KBM-7 (cell line): ENCODE results near the gene TSPAN13.
A peak's percentile ranks its signal among the peaks of the same experiment; 100 is the strongest.
"Not testable (repeated sequence)": the region's sequence is repeated elsewhere in the genome, so short reads cannot be mapped to it uniquely, and the experiment has no call there.

ENCODE experiments used
- DNase-seq: peaks from one replicate; pipeline ENCODE4 v3.0.0-alpha.2; 2015
- in situ Hi-C: fragments of 300-500 bp; cut with MboI; formaldehyde crosslinking; loops from 2 replicates; pipeline ENCODE4 v1.14.3; 2020; ENCODE audit warnings: low sequenced_read_pairs, low pct_unique_long_range_greater_than_20kb, mixed read lengths

TSPAN13 gene

DNA sequence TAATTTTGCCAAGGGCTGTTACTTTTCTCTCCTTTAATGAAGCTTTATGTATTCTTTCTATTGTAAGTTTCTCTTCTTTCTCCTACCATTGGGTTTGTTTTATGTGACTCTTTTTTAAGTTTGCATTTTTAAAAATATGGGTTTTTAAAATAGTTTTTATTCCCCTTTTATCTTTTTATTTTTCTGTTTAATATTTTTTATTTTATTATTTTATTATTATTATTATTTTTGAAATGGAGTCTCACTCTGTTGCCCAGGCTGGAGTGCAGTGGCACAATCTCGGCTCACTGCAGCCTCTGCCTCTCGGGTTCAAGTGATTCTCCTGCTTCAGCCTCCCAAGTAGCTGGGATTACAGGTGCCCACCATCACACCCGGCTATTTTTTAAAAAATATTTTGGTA lies 16.4 kb downstream of the TSPAN13 start:
- in situ Hi-C loops, DNase-seq: not testable (repeated sequence)

DNA sequence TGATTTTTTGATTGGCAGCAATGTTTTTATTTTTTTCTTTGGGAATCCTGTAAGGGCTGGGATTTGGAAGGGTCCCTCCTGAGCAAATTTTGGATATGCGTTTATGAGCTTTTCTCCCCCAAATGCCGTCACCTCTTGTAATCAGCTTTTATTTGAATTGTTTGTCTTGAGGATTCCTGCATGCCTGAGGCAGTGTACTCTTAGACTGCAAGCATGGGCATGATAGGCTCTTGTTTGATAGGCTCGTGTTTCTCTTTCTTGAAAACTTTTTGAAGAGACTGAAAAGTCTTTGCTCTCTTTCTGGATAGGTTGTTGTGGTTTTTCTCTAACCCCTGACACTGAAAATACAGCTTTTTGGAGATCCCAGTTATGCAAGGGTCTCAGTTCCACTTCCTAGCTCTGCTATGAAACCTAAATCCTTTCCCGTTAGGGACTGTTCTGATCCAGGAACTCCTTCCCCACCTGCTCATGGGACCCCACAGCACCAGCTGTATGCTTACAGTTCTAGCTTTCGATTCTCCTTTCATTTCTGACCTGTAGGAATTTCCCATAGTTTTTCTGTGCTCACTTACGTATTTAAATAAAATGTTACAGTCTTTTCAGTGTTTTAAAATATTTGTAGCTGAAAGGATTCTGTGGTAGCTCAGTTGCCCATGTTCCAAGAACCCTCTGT lies 17.2 kb downstream of the TSPAN13 start:
- in situ Hi-C loops: no loop called here

DNA sequence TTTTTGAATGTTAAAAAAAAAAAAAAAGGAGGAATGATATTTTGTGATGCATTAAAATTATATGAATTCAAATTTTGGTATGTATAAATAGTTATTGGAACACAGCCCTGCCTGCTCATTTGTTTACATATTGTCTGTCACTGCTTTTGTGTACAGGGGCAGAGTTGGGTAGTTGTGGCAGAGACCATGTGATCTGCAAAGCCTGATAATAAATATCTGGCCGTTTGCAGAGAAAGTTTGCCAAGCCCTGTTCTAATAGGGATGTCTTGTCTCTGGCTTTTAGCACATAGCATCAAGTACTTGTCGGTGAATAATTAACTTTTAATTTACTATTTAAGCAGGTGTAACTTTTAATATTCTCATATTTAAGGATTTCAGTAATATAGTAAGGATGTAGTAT lies 19.8 kb downstream of the TSPAN13 start:
- no peak for DNase-seq
- in situ Hi-C loops: no loop called here

More for the DNA sequence above, 17.2 kb downstream of the TSPAN13 start:
- no peak for DNase-seq

DNA sequence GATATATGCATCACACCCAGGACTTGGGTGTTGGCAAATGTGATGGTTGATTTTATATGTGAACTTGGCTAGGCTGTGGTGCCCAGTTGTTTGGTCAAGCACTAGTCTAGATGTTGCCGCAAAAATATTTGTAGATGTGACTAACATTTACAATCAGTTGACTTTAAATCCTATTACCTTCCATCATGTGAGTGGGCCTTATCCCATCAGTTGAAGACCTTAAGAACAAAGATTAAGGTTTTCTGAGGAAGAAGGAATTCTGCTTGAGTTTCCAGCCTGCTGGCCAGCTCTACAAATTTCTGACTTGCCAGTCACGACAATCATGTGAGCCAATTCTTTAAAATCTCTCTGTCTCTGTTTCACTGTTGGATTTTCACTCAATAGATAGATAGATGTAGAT lies 20.3 kb downstream of the TSPAN13 start:
- in situ Hi-C loops: no loop called here
- no peak for DNase-seq

DNA sequence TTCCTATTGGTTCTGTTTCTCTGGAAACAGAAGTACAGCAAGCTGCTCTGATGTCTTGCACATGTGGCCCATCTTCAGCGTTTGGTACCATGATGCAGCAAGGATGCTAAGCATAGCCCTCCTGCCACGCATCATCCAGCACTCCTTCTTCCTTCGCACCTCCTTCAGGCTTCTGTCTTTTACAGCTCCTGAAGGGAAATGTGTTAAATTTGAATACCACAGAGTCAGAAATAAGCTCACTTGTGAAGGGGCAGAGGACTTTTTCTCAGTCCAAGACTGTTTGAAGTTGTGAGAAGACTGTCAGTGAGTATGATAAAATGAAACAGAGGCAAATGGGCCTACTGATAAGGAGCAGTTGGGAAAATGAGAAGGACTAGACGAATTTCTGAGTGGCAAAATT lies 20.7 kb downstream of the TSPAN13 start:
- in situ Hi-C loops: no loop called here
- DNase-seq: no peak

DNA sequence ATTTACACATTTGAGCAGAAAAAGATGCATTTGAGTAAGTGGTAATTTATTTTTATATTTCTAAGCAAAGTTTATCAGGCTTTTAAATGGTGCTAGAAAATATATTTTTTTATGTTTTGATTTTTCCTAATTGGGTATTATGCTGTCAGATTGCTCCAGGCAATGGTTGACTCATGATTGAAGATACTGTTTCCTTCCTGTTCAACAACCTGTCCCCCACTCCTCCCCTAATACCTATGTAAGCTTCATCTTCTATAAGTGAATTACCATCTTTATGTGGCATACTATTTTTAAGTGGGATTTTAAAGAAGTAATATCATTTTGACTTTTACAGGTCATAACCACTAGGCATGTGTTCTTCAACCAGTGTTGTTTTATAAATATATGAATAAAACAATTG lies 21.4 kb downstream of the TSPAN13 start:
- in situ Hi-C loops: no loop called here
- no peak for DNase-seq

DNA sequence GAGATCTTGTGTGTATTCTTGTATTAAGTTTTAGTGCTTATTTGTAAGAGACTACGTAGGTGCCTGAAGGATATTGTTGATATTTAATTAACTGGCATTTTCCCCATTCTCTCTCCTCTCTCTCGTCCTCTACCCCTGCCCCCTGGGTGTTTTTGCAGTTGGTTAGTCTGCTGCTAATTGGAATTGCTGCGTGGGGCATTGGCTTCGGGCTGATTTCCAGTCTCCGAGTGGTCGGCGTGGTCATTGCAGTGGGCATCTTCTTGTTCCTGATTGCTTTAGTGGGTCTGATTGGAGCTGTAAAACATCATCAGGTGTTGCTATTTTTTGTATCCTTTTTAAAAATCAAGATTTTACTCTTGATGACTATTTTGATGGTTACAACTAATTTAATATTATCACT lies 22.5 kb downstream of the TSPAN13 start:
- in situ Hi-C loops: no loop called here
- no peak for DNase-seq

DNA sequence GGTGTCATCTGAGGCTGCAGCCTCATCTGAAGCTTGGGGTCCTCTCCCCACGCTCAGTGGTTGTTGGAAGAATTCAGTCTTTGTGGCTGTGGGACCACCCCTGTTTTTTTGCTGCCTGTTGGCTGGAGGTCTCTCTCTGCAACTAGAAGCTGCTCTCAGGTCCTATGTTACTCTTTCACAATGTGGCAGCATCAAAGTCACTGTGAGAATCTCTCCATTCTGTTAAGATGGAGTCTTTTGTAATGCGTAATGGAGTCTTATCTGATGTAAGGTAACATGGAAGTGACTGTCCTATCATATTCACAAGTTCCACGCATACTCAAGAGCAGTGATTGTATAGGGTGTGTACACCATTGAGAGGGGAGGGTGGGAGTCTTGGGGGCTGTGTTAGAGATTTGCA lies 24.9 kb downstream of the TSPAN13 start:
- DNase-seq: no peak
- in situ Hi-C loops: no loop called here

DNA sequence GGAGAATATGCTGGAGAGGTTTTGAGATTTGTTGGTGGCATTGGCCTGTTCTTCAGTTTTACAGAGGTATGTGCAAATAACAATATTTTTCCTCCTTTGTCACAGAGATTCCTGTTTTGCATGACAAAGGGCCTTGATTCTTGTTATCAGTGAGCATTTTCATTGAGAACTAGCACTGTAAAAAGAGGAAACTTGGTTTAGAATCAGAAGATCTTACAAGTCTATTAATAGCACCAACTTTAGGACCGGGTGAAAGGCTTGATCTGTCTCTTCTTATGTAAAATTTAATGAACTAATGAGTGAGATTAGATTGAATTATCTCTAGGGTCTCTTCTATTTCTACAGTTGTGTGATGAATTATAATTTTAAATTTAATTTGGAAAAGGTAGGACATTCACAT lies 25.5 kb downstream of the TSPAN13 start:
- no peak for DNase-seq
- in situ Hi-C loops: no loop called here

DNA sequence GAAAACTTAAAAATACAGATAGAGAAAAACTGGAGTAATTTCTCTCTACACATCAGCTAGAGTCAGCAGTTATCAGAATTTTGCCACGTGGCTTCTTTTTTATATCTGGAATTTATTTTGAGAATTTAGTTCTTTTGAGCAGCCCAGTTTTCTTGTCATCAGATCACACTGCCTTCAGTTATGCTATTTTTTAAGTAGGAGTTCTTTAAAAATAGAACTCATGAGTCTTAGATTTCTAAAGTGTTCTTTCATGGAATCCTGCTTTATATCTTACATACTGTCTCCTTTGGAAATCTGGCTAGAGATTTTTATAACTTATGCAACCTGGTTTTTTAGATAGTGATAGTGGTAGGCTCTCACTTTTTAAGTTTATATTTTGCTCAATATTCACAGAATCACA lies 27.0 kb downstream of the TSPAN13 start:
- in situ Hi-C loops: no loop called here
- no peak for DNase-seq

DNA sequence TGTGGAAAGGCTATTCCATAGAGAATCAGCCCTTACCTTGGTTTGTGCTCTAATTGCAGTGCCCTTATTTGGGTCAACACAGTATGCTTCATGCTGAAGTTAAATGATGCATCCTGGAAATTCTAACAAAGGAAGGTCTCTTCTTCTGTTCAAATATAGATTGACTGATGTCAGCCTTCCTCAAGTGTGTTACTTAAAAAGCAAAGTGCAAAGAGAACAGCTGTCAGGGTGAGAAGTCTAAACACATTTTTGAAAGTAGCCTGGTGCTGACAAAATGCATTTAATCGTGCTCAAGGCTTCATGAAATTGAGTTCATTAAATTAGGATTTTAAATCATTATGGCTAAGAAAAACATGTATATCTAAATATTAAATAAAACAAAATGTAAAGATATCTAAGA lies 31.8 kb downstream of the TSPAN13 start:
- no peak for DNase-seq
- in situ Hi-C loops: no loop called here

DNA sequence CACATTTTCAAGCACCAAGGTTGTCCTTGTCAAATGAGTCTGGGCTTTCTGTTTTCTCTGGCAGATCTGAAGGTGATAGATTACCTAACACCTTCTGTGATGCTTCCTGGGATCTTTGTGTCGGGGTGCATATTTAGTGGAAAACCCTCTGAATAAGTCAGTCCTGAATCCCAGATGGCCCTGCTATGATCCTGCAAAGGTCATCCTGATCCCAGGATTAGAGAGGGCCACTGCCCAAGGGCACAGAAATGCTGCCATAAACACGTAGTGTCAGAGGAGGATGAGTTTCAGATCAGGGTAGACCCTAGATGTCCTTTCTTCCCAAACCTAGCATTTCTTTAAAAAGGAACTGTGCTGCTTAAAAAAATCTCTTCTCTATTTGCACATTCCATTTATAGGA lies 32.3 kb downstream of the TSPAN13 start:
- DNase-seq: no peak
- in situ Hi-C loops: no loop called here

DNA sequence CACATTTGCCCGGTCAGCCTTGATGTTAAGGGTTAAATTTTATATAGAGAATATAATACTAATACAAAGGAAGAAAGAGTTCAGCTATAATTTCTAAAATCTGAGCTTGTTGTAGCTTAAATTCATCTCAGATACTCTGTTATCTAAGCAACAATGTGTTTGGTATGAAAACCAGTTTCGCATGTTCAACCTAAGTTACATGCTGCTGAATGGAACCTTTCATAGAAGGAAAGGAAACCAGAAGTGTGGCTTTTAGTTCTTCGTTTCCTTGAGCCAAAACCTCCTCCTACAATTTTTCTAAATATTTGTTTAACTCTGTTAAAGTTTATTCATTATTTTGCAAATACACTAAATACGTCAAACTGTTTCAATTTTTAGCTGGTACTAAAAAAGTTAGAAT lies 32.7 kb downstream of the TSPAN13 start:
- DNase-seq: no peak
- in situ Hi-C loops: no loop called here

DNA sequence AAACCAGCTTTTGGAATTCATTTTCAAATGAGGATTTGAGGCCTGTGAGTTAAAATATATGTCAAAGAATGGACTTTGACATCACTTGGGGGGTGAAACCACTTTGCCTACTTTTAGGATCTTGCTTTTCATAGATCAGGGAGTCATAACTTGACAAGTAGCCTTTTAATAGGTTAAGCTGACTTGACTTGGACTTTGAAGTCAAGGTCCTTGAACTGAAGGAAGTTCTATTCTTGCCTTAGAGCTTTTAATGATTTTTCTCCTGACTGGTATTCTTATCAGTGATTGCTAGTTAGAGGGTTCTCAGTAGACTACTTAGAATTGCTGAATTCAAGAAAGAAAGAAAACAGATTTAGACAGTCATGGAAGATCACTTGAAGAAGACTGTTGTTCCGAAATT lies 33.6 kb downstream of the TSPAN13 start:
- no peak for DNase-seq
- in situ Hi-C loops: no loop called here

DNA sequence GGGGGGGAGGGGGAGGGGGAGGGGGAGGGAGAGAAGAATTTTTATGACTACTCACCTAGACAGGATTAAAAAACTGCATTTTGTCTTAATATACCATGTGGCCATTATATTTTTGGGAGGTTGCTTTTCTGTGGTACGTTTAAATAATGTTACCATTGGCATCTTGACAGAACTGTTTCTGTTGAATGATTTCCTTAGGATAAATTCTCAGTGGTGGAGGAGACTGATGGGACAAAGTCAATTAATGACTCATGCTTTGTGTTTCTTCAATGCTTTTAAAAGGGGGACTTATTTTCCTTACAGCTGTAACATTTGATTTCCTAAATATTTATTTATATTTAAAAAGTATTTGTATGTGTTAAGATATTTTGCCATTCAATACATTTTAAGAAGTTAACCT lies 37.5 kb downstream of the TSPAN13 start:
- in situ Hi-C loops: no loop called here
- no peak for DNase-seq

DNA sequence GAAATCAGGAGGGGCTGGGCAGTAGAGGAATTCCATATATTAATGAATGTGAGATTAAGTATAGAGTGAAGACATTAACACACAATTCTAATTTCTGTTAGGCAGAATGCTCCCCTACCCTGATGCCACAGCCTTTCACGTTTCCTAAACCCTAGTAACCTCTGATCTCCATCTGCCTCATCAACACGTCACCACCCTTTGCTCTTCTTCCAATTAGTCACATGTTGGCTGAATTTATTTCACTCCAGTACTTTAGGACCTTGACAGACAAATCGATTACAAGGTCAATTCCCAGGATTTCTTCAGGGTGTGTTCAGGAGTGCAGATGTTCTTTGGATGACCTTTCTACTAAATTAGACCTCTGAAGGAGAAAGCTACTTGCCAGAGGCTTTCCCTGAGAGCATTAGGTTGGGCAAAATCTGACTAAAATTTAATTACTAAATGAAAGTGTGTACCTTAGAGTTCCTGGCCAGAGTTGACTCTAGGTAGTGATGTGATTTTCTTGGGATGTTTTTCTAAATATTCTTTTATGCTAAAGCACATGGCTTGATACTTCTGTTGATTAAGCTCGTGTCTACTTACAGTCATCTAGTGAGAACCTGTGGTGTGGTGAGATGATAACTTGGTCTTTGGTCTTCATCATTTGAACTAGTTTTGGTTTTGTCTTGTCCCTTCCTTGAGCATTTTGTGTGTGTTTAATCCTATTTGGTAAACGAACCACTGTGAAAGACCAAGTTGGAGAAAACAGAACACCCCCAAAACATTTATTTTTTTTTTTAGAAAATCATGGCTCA lies 38.5 kb downstream of the TSPAN13 start:
- in situ Hi-C loops: no loop called here

DNA sequence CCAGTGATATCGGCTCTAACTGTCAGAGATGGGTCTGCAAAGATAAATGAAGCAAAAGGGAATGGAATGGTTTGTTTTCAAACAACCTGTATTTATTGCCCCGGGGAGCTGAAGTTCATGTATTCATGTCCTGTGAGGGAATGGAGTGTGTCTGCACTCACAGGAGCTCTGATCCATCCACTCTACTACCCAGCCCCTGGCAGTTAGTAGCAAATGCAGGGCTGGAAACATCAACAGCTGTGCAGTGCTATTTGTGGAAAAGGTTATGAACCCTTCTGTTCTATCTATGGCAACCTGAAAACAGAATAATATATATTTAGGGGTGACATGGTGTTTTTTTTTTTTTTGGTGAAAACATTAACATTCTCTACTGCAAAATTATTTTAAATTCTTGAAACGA lies 41.4 kb downstream of the TSPAN13 start:
- in situ Hi-C loops: no loop called here
- DNase-seq: no peak

More for the DNA sequence above, 38.5 kb downstream of the TSPAN13 start:
- no peak for DNase-seq

DNA sequence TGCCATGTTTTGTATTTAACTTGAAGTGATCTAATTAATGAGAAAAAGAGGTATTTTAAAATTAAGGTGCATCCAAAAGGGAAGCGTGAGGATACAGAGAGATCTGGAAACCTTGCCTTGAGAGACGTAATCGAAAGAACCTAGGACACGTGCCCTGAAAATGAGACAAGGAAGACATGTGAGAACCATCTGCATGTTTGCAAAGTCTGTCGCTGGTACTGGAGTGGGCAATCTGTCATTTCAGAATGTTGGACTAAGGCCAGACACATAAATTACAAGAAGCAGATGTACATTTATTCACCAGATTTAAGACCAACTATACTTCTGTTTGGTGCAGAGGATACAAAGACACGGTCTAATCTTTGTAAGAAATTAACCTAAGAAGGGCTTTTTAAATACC lies 42.1 kb downstream of the TSPAN13 start:
- no peak for DNase-seq
- in situ Hi-C loops: no loop called here

DNA sequence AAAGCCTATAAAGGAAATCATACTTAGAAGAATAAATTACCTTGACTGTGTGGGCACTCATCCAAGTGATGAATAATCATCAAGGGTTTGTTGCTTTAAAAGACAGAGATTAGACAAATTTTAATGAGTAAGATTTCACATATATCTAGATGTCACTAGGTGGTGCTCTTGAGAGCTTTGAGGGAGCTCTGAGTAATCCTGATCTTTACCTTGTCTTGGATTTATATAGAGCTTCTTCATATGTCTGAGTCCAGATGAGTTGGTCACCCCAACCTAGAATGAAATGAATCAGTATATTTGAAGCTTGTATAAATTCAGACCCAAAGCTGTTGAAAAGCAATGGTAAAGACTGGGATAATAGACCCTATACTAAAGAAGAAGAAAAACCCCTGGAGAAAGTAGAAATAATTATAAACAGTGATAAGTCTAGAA lies 47.6 kb downstream of the TSPAN13 start:
- peak; percentile 47 for DNase-seq
- in situ Hi-C loops: no loop called here

DNA sequence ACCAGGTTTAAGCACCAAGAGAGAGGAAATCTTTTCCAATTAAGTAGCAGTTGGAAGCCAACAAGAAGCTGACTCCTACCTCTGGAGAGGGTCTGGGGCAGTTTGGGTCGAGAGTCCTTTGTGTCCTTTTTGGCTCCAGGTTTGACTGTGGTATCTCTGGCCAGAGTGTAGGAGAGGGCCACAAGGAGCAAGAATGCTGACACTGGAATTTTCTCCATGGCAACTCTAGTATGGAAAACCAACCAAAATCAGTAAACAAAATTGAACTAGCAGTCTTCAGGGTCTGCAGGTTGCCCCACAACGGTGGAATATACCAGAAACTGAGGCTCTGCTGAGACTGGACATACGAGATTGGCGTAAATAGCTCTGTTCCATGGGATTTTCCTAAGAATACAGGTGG lies 48.0 kb downstream of the TSPAN13 start:
- no peak for DNase-seq
- in situ Hi-C loops: no loop called here

DNA sequence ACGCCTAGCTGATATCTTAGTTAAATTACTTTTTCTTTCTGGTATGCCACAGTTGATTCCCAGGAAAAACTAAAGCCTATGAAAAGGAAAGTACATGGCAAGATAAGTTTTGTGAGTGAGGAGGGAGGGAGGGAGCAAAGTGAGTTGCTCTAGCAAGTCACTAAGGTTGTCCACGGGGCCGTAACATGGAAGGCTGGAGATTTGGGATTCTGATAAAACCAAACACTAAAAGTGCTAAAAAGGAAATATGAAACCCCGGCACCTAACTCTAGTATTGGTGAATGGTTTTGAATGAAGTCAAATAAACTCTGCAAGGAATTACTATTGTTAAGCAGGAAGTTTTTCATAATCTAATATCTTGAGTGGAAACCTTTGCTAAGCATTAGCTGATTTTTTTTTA lies 49.6 kb downstream of the TSPAN13 start:
- DNase-seq: no peak

More for the DNA sequence above, 49.6 kb downstream of the TSPAN13 start:
- in situ Hi-C loops: no loop called here
